HUES6 (cell line): ENCODE data around the gene ZNF319.

Experiments used
- H3K27ac ChIP-seq: 2 replicates; pipeline ENCODE4 v1.7.0; 2013; ENCODE audit warnings: low read depth, mild to moderate bottlenecking, low read length, inconsistent platforms
- H3K27me3 ChIP-seq: 2 replicates; pipeline ENCODE4 v1.6.1; 2013; ENCODE audit warnings: low read length; ENCODE audit not compliant: control insufficient read depth, insufficient read depth
- H3K36me3 ChIP-seq: 2 replicates; pipeline ENCODE4 v1.6.1; 2013; ENCODE audit warnings: low read length; ENCODE audit not compliant: control insufficient read depth, insufficient read depth
- H3K4me1 ChIP-seq: 2 replicates; pipeline ENCODE4 v1.6.1; 2013; ENCODE audit warnings: low read length; ENCODE audit not compliant: control insufficient read depth, insufficient read depth
- H3K4me3 ChIP-seq: 2 replicates; pipeline ENCODE4 v1.5.1; 2013; ENCODE audit warnings: low read depth, low read length
- H3K9ac ChIP-seq: one replicate; pipeline ENCODE4 v1.6.1; 2013; ENCODE audit warnings: mild to moderate bottlenecking, low read length
- H3K9me3 ChIP-seq: 2 replicates; pipeline ENCODE4 v1.6.1; 2013; ENCODE audit warnings: low read depth, low read length; ENCODE audit not compliant: control insufficient read depth, insufficient read depth

Gene ZNF319

GRCh38 chr16:58026139-58026704 is 25.8 kb upstream of the ZNF319 start:
- H3K4me3 ChIP-seq = peak overlapping the region; percentile 93
- H3K27me3 ChIP-seq = no peaks in the 10 kb centered on the region
- H3K27ac ChIP-seq = peak overlapping the region; percentile 36; the same call in 1 of the 2 replicates
- H3K4me1 ChIP-seq = peaks cover 51% of the 10 kb centered on the region
- H3K36me3 ChIP-seq = peaks cover 9% of the 10 kb centered on the region; the same call in 1 of the 2 replicates
- H3K9ac ChIP-seq = peak overlapping the region; percentile 85
- no peaks in the 10 kb centered on the region for H3K9me3 ChIP-seq

GRCh38 chr16:58025351-58026138 is 25.1 kb upstream of the ZNF319 start, which contains the start of gene MMP15:
Gene MMP15, plus strand, starts transcription at chr16:58025754. Its CDS starts 597 bp downstream, at chr16:58026351.
- peak within 1 kb of the TSS; percentile 36; the same call in 1 of the 2 replicates for H3K27ac ChIP-seq
- H3K4me3 ChIP-seq = peak within 1 kb of the TSS; percentile 93
- no peaks in the 10 kb centered on the region for H3K9me3 ChIP-seq
- H3K9ac ChIP-seq = peak within 1 kb of the TSS; percentile 85
- H3K36me3 ChIP-seq = peaks cover 6% of the 10 kb centered on the region; the same call in 1 of the 2 replicates
- H3K27me3 ChIP-seq = no peaks in the 10 kb centered on the region
- H3K4me1 ChIP-seq = peaks cover 51% of the 10 kb centered on the region

GRCh38 chr16:58024486-58025350 is 24.2 kb upstream of the ZNF319 start:
- Histone ChIP-seq H3K27me3 (no peaks in the 10 kb centered on the region), H3K27ac (no peak overlapping the region), H3K4me3 (peak overlapping the region; percentile 93), H3K4me1 (peaks cover 49% of the 10 kb centered on the region), H3K9me3 (no peaks in the 10 kb centered on the region), H3K36me3 (no peaks in the 10 kb centered on the region; the same call in 1 of the 2 replicates), H3K9ac (peak overlapping the region; percentile 78)

DNA sequence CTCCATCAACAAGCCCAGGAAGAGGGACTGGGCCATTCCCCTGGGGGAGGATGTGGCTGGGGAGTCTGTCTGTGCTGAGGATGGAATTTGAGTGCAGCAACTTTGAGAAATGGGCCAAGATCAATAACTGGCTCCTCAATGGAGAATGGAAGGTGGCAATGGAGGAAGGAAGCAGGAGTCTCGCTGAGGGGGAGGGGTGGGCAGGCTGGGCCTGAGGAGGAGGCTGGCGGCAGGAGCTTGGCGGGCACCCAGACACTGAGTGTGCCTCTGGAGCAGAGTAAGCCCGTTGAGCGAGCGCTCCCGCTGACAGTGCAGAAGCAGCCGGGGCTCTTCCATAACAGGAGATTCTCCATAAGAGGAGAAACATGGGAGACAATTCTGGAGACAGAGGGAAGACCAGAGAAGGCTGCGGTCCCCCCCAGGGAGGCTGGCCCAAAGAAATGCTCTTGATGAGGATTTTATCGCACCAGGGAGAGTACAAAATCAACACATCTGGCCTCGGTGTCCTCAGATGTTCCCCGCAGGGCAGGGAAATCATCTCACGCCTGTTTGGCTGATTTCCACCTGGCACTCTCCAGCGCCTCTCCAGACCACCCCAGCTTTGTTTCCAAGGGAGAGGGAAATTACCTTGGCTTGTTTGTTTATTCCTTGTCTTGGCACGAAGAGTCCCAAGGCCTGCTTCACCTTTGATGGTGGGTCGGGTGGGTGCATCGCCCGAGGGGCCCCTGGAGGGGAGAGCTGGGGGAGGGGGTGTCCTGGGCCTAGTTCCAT is 22.3 kb upstream of the ZNF319 start:
- Histone ChIP-seq H3K4me1 (peaks cover 31% of the 10 kb centered on the region), H3K4me3 (peak overlapping the region; percentile 10; the same call in 1 of the 2 replicates), H3K36me3 (peaks cover 3% of the 10 kb centered on the region), H3K27me3 (no peaks in the 10 kb centered on the region), H3K9me3 (no peaks in the 10 kb centered on the region), H3K27ac (no peak overlapping the region), H3K9ac (peak overlapping the region; percentile 40)

DNA sequence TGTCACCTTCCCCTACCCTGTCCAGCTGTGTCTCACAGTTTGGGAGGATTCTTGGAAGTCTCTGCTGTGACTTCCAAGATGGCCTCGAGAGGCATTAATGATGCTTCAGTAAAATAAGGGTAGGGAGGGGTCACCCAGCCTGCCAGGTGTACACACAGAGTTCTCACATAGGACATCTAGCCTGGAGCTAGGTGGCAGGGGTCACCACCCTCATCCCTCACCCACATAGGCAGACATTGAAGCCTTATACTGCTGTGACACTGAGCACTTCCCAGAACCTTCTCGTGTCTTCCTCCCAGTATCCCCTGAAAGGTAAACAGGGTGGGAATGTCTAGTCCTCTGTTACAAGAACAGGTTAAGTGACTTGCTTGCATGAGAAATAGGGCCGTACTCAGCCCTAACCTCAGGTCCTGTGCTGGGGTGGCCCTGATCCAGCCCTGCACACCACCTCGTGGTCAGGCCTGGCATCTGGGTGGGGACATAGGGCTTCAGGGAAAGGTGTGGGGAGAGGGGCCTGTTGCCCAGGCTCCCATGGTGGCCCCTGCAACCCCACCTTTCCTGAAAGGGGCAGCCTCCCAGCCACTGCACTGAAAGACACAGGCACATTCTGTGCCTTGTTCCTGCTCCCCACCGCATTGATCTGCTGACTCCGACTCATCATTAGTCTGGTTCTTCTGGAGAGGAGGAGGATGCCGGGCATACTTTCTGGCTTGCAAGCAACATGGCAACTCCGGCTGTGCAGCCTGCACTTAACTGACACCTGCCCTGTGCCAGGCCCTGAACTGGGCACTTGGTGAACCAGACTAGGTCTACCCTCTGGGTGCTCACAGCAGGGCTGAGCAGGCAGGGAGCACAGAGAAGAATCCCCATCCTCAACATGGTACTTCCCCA is 21.4 kb upstream of the ZNF319 start:
- peaks cover 3% of the 10 kb centered on the region for H3K36me3 ChIP-seq
- no peaks in the 10 kb centered on the region for H3K9me3 ChIP-seq
- H3K4me1 ChIP-seq = peaks cover 29% of the 10 kb centered on the region
- peak overlapping the region; percentile 40 for H3K9ac ChIP-seq
- no peak overlapping the region for H3K27ac ChIP-seq
- H3K27me3 ChIP-seq = no peaks in the 10 kb centered on the region
- no peak overlapping the region for H3K4me3 ChIP-seq

DNA sequence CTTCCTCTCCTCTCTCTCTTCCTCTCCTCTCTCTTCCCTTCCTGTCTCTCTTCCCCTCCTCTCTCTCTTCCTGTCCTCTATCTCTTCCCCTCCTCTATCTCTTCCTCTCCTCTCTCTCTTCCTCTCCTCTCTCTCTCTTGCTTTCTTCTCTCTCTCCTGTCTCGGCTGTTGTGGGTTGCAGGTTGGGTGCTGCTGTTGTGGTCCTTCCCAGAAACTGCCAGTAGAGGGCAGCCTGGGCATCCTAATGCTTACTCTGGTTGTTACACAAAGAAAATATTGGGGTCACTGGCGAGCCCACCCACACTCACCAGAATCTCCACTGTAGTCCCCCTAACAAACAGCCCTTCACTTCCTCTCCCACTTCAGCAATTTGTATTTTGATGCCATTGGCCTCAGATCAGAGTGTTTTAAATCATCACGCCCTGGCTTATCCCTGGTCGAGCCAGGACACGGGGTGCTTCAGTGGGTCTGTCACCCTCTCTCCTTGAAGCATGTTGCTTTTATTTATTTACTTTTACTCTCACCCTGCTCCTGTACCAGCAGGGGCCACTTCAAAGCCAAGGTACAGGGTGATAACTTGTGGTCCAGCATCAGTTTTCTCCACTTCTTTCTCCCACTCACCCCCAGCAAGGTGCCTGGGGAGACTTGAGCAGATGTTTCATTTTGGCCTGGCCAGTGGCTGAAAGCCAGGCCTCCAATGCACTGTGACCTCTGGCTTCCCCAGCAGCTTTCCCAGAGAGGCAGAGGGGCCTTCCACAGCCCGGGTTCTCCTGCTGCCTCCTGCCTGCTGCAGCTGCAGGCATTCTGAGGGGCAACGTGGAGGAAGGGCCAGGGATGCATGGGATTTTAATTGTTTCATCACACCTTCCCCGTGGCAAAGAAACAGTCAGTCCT is 20.4 kb upstream of the ZNF319 start:
- H3K9ac ChIP-seq = no peak overlapping the region
- peaks cover 3% of the 10 kb centered on the region for H3K36me3 ChIP-seq
- H3K9me3 ChIP-seq = no peaks in the 10 kb centered on the region
- peaks cover 29% of the 10 kb centered on the region for H3K4me1 ChIP-seq
- no peak overlapping the region for H3K4me3 ChIP-seq
- H3K27ac ChIP-seq = no peak overlapping the region
- no peaks in the 10 kb centered on the region for H3K27me3 ChIP-seq

- H3K27ac ChIP-seq = no peak overlapping the region
- no peak overlapping the region for H3K9ac ChIP-seq
- peaks cover 29% of the 10 kb centered on the region for H3K4me1 ChIP-seq
- no peak overlapping the region for H3K4me3 ChIP-seq
- H3K9me3 ChIP-seq = no peaks in the 10 kb centered on the region
- H3K36me3 ChIP-seq = peaks cover 9% of the 10 kb centered on the region
- H3K27me3 ChIP-seq = no peaks in the 10 kb centered on the region
Observed at GRCh38 chr16:58019866-58020538, 19.5 kb upstream of the ZNF319 start.

DNA sequence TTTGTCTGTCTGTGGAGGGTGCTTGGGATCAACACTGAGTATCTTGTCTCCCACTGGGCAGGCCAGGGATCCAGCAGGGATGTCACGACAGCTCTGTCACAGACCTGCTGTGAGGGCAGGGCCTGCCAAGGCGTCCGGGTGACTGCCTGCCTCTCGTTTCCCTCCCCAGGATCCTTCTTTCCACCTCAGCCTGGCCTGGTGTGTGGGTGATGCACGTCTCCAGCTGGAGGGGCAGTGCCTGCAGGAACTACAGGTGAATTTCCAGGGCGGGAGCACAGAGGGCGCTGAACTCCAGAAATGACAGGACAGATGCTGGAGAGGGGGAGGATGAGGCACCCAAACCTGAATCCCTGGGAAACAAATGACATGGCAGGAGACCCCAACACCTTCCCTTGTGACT is 18.3 kb upstream of the ZNF319 start:
- H3K9me3 ChIP-seq = no peaks in the 10 kb centered on the region
- no peak overlapping the region for H3K4me3 ChIP-seq
- no peak overlapping the region for H3K9ac ChIP-seq
- peaks cover 18% of the 10 kb centered on the region for H3K4me1 ChIP-seq
- peaks cover 10% of the 10 kb centered on the region for H3K36me3 ChIP-seq
- H3K27ac ChIP-seq = no peak overlapping the region
- H3K27me3 ChIP-seq = no peaks in the 10 kb centered on the region
